ENCODE results near the gene ANXA2. TPM values are rescaled to one million over a fixed set of nuclear protein-coding genes. Genes with fewer than 3 reads are reported as not detected.

ANXA2 gene
- total RNA-seq, 1 experiment from 2014 or later, result 3,100 TPM

GRCh38 chr15:60392601-60392985 lies 5.2 kb downstream of the ANXA2 start:
- peaks cover 64% of the 10 kb centered on the region for H3K4me1 Mint-ChIP-seq (ENCODE audit: low read depth, unreplicated experiment)
- H3K27ac Mint-ChIP-seq (ENCODE audit: unreplicated experiment), result peak overlapping the region; percentile 99
- CTCF ChIA-PET, result interaction anchor here (0.6 to 1.6 kb wide), 8 partner anchors 13 to 475 kb away, joined by 3 to 5 read pairs (median 4); no protein-coding TSS in a partner anchor
- intact Hi-C loops (cut with micrococcal nuclease; ENCODE audit: unreplicated experiment), result loop anchor here (5.0 kb wide), 1 partner anchor 35 kb away; no protein-coding TSS in a partner anchor
- no peaks in the 10 kb centered on the region for H3K9me3 Mint-ChIP-seq (ENCODE audit: low read depth, unreplicated experiment)
- H3K36me3 Mint-ChIP-seq (ENCODE audit: insufficient read depth, unreplicated experiment), result peaks cover 98% of the 10 kb centered on the region
- TF ChIP-seq, protein P1, sequence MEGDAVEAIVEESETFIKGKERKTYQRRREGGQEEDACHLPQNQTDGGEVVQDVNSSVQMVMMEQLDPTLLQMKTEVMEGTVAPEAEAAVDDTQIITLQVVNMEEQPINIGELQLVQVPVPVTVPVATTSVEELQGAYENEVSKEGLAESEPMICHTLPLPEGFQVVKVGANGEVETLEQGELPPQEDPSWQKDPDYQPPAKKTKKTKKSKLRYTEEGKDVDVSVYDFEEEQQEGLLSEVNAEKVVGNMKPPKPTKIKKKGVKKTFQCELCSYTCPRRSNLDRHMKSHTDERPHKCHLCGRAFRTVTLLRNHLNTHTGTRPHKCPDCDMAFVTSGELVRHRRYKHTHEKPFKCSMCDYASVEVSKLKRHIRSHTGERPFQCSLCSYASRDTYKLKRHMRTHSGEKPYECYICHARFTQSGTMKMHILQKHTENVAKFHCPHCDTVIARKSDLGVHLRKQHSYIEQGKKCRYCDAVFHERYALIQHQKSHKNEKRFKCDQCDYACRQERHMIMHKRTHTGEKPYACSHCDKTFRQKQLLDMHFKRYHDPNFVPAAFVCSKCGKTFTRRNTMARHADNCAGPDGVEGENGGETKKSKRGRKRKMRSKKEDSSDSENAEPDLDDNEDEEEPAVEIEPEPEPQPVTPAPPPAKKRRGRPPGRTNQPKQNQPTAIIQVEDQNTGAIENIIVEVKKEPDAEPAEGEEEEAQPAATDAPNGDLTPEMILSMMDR (IDR thresholded peaks at IDR 0.05; ENCODE audit: unreplicated experiment), result no peak
- no peaks in the 10 kb centered on the region for H3K27me3 Mint-ChIP-seq (ENCODE audit: unreplicated experiment)
- no TSS peak for BruUV-seq (replicated peaks)
- peak overlapping the region; percentile 86 for H3K4me3 Mint-ChIP-seq (ENCODE audit: low read depth, unreplicated experiment)
- peak; percentile 66 for DNase-seq

- DNase-seq, result no peak
- no TSS peak for BruUV-seq (replicated peaks)
- Mint-ChIP-seq H3K4me1 (ENCODE audit: low read depth, unreplicated experiment) (peaks cover 72% of the 10 kb centered on the region), H3K27me3 (ENCODE audit: unreplicated experiment) (no peaks in the 10 kb centered on the region), H3K36me3 (ENCODE audit: insufficient read depth, unreplicated experiment) (peaks cover 98% of the 10 kb centered on the region), H3K4me3 (ENCODE audit: low read depth, unreplicated experiment) (peak overlapping the region; percentile 86), H3K9me3 (ENCODE audit: low read depth, unreplicated experiment) (no peaks in the 10 kb centered on the region), H3K27ac (ENCODE audit: unreplicated experiment) (peak overlapping the region; percentile 90)
- intact Hi-C loops (cut with micrococcal nuclease; ENCODE audit: unreplicated experiment), result loop anchor here (2.0 to 5.0 kb wide), 3 partner anchors 17 to 53 kb away; no protein-coding TSS in a partner anchor
- TF ChIP-seq, protein P1 (IDR thresholded peaks at IDR 0.05; ENCODE audit: unreplicated experiment), result no peak
- CTCF ChIA-PET, result interaction anchor here (0.7 to 1.6 kb wide), 2 partner anchors 17 to 21 kb away, joined by 3 to 5 read pairs; no protein-coding TSS in a partner anchor
Measured at GRCh38 chr15:60391722-60392315, 6.0 kb downstream of the ANXA2 start.

GRCh38 chr15:60390871-60391501 lies 6.8 kb downstream of the ANXA2 start:
- Mint-ChIP-seq H3K27me3 (ENCODE audit: unreplicated experiment) (no peaks in the 10 kb centered on the region), H3K4me3 (ENCODE audit: low read depth, unreplicated experiment) (peak overlapping the region; percentile 86), H3K9me3 (ENCODE audit: low read depth, unreplicated experiment) (no peaks in the 10 kb centered on the region), H3K4me1 (ENCODE audit: low read depth, unreplicated experiment) (peaks cover 80% of the 10 kb centered on the region), H3K27ac (ENCODE audit: unreplicated experiment) (peak overlapping the region; percentile 90), H3K36me3 (ENCODE audit: insufficient read depth, unreplicated experiment) (peaks cover 98% of the 10 kb centered on the region)
- intact Hi-C loops (cut with micrococcal nuclease; ENCODE audit: unreplicated experiment), result loop anchor here (2.0 to 5.0 kb wide), 3 partner anchors 16 to 54 kb away; no protein-coding TSS in a partner anchor
- BruUV-seq (replicated peaks), result no TSS peak
- peak; percentile 81 for DNase-seq
- TF ChIP-seq, protein P1 (IDR thresholded peaks at IDR 0.05; ENCODE audit: unreplicated experiment), result no peak
- CTCF ChIA-PET, result interaction anchor here (0.7 to 1.1 kb wide), 4 partner anchors 17 to 64 kb away, joined by 3 to 6 read pairs (median 4); no protein-coding TSS in a partner anchor

GRCh38 chr15:60390231-60390630 lies 7.6 kb downstream of the ANXA2 start:
- peak overlapping the region; percentile 90 for H3K27ac Mint-ChIP-seq (ENCODE audit: unreplicated experiment)

More at GRCh38 chr15:60390231-60390630, 7.6 kb downstream of the ANXA2 start:
- intact Hi-C loops (cut with micrococcal nuclease; ENCODE audit: unreplicated experiment), result loop anchor here (2.0 to 5.0 kb wide), 3 partner anchors 15 to 55 kb away; no protein-coding TSS in a partner anchor
- no peak for DNase-seq
- CTCF ChIA-PET, result interaction anchor here (1.0 to 1.1 kb wide), 2 partner anchors 16 to 54 kb away, joined by 3 to 6 read pairs; no protein-coding TSS in a partner anchor
- Mint-ChIP-seq H3K9me3 (ENCODE audit: low read depth, unreplicated experiment) (no peaks in the 10 kb centered on the region), H3K4me1 (ENCODE audit: low read depth, unreplicated experiment) (peaks cover 86% of the 10 kb centered on the region), H3K27me3 (ENCODE audit: unreplicated experiment) (no peaks in the 10 kb centered on the region), H3K4me3 (ENCODE audit: low read depth, unreplicated experiment) (peak overlapping the region; percentile 86), H3K36me3 (ENCODE audit: insufficient read depth, unreplicated experiment) (peaks cover 97% of the 10 kb centered on the region)
- no TSS peak for BruUV-seq (replicated peaks)
- TF ChIP-seq, protein P1 (IDR thresholded peaks at IDR 0.05; ENCODE audit: unreplicated experiment), result no peak
